ELR (cell line): ENCODE results near the gene XYLT1.
A peak's percentile ranks its signal among the peaks of the same experiment; 100 is the strongest.

Experiments
- DNase-seq: peaks from one replicate; pipeline ENCODE4 v3.0.0-alpha.2; 2015; ENCODE audit warnings: low read depth

XYLT1 gene

DNA sequence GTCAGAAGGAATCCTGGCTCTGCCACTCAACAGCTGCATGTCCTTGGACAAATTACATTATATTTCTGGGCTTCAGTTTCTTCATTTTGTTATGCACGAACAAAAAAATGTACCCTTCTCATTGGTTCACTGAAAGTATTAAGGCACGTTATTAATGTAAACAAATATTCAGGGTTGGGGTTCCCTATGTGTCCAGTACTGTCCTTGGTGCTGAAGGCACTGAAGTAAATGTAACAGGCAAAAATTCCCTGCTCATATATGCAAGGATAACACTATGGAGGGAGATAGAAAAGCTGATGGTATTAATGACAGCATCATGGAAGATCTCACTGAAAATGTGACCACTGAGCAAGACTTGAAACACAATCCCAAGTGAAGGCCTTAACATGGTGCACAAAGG lies 386.6 kb downstream of the XYLT1 start:
- no peak for DNase-seq

GRCh38 chr16:17083628-17084027 lies 387.1 kb downstream of the XYLT1 start:
- no peak for DNase-seq

DNA sequence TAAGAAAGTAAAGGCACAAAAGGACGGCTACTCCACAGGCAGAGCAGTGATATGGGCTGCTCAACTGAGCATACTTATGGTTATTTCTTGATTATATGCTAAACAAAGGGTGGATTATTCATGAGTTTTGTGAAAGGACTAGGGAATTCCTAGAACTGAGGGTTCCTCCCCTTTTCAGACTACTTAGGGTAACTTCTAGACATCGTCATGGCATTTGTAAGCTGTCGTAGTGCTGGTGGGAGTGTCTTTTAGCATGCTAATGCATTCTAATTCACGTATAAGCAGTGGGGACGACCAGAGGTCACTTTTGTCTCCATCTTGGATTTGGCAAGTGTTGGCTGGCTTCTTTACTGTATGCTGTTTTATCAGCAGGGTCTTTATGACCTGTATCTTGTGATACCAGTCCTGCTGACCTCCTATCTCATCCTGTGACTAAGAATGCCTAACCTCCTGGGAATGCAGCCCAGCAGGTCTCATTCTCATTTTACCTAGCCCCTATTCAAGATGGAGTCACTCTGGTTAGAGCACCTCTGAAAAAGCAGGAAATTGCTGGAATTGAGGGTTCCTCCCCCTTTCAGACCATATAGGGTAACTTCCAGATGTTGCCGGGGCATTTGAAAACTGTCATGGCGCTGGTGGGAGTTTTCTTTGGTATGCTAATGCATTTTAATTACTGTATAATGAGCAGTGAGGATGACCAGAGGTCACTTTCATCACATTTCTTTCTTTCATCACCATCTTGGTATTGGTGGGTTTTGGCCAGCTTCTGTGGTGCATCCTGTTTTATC lies 388.5 kb downstream of the XYLT1 start:
- no peak for DNase-seq

GRCh38 chr16:17080105-17080504 lies 390.7 kb downstream of the XYLT1 start:
- DNase-seq, result no peak

GRCh38 chr16:17078931-17079631 lies 391.7 kb downstream of the XYLT1 start:
- DNase-seq, result no peak

DNA sequence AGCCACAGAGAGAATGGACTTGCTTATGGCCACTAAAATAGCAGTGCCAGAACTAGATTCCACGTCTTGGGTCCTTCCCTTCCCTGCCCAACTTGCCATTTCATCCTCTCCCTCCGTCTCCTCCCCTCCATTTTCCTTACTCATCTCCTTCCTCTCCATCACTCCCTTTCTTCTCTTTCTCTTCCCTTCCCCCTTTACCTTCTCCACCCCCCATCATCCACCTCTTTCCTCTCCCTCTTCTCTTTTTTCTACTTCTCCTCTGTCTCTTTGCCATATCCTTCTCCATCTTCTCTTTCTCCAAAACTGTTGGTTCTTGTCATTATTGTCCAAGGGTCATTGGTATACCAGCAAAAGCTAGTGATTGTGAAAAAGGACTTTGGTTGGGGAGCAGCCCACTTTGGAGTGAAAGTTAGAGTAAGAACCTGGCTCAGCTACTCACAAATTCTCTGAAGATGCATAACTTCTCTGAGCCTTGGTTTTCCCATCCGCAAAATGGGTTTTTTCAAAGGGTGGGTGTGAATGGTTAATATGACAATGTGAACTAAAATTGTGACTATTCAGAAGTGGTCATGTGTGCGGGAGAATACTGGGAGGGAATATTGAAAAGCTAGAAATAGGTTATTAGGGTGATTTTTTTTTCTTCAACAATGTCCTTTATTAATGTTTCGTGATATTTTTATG lies 393.8 kb downstream of the XYLT1 start:
- no peak for DNase-seq

GRCh38 chr16:17076092-17076754 lies 394.5 kb downstream of the XYLT1 start:
- DNase-seq, result no peak

DNA sequence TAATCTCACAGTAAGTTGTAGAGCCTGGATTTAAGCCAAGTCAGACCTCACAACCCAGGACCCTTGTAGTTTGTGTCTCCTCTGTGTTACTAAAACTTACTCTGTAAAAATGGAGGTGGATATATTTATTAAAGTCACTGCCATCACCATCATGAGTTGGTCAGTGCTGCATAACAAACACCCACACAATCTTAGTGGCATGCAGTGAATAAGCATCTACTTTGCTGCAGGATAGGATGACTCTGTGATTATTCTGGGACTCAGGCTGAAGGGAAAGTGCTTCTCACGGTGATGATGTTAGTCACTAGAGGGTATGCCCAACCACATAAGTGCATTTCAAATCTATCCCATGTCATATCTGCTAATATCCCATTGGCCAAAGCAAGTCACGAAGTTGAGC lies 398.7 kb downstream of the XYLT1 start:
- peak; percentile 15 for DNase-seq

GRCh38 chr16:17070882-17071592 lies 399.7 kb downstream of the XYLT1 start:
- no peak for DNase-seq

GRCh38 chr16:17069681-17070080 lies 401.1 kb downstream of the XYLT1 start:
- no peak for DNase-seq

DNA sequence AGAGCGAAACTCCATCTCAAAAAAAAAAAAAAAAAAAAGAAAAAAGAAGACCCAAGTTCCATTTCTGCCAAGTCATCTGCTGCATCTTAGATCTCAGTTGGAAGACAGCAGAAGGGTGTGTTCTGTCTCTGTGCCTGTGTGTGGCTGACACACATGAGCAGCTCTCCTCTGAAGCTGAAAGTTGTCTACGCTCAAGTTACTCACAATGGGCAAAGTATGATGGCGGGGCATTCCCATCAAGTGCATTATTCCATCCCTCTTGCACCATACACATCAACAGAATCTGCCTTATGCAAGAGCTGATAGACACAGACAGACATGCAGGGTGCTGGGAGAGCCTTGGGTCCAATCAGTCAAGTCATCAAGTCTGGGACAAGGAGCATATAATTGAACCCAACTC lies 402.2 kb downstream of the XYLT1 start:
- no peak for DNase-seq

GRCh38 chr16:17067882-17068281 lies 402.9 kb downstream of the XYLT1 start:
- no peak for DNase-seq

DNA sequence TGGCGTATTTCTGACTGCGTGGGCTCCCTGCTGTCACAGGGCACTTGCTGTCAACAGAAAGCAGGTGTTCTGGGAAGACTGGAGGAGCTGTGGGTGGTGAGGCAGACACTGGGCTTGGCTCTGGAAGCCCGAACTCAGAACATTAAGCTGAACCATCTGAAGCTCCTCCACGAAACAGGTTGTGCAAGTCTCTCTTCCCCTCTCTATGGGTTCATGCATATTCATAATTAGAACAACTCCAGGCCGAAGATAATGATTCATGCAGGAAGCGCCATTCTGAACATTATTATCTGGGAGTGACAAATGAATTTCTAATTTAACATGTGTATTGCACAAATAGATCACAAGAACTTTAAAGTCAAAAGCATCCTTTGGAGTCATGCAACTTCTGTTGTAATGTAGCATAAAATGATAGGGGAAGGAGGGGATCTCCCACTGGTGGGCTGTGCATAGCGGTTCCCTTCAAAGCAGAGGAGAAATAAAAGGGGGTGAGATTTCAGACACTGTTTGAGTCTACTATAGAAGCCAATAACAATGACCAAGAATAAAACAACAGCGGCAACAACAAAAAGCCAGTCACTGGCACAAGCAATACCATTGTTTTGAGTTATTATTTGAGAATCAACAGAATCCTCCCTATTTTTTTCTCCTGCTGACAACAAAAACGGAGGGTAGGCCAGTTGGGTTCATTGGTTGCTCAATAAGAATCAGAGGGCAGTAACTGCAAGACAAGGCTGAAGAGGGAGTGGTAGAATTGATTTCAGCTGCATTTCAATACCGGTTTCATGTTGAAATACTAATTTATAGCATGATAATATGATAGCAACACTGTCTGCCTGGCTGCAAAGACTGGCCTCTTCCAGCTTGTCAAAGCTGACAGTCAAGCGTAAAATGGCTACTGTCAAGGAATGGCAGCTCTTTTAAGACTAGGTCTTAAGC lies 407.3 kb downstream of the XYLT1 start:
- no peak for DNase-seq

GRCh38 chr16:17062676-17063075 lies 408.1 kb downstream of the XYLT1 start:
- DNase-seq, result no peak

DNA sequence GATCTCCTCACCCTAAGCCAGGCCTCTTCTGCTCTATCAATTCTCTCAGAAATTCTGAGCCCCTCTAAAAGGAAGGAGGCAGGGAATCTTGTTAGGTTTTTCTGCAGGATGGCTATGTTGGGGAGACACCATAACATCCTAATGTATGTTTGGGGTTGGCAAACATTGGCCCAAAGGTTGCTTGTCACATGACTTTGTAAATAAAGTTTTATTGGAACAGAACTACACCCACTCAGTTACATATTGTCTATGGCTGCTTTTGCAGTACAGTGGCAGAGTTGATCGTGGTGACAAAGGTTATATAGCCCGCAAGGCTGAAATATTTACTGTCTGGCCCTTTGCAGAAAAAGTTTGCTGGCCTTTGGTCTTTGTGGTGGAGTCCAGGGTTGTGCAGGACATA lies 409.4 kb downstream of the XYLT1 start:
- no peak for DNase-seq

GRCh38 chr16:17058471-17058870 lies 412.3 kb downstream of the XYLT1 start:
- DNase-seq, result no peak

DNA sequence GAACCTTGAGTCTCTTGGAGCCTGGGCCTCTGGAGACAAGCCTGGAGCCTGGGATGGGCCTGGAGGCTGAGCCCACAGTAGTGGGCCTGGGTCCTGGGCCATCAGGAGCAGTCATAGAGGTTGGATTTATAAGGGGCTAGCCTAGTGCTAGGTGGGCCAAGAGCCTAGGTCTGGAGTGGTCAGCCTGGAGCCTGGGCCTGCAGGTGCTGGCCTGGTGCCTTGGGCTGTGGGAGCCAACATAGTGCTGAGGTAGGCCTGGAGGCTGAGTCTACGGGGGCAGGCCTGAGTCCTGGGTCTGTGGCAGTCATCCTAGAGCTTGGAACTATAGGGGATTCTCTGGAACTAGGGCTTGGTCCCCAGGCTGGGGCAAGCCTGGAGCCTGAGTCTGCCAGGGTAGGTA lies 414.1 kb downstream of the XYLT1 start:
- DNase-seq, result no peak

- no peak for DNase-seq
Observed at GRCh38 chr16:17053536-17054160, 417.1 kb downstream of the XYLT1 start.
